Fibroblast of the aortic adventitia (primary cell): ENCODE data around the gene PSG11. TPM values are rescaled to one million over a fixed set of nuclear protein-coding genes. Genes with fewer than 3 reads are reported as not detected.
A peak's percentile ranks its signal among the peaks of the same experiment; 100 is the strongest.
"Not testable (repeated sequence)": the region's sequence is repeated elsewhere in the genome, so short reads cannot be mapped to it uniquely, and the experiment has no call there.

Experiments used
- DNase-seq: peaks from one replicate; pipeline ENCODE4 v3.0.0-alpha.2; 2010; ENCODE audit warnings: low read depth
- H3K4me3 ChIP-seq: 2 replicates; pipeline ENCODE4 v1.5.1; 2011; ENCODE audit warnings: low read depth, mild to moderate bottlenecking, control low read depth, low read length, moderate library complexity
- total RNA-seq: library from RNA; depleted of rRNA; stranded (reverse); fragments of >200 nt; gene quantifications from 2 replicates; pipeline ENCODE4 v1.2.3, GENCODE V29; 2012; ENCODE audit warnings: low replicate concordance
- TF ChIP-seq, protein P1 (sequence below): IDR thresholded peaks from 2 replicates; pipeline ENCODE4 v1.5.1; 2011; ENCODE audit warnings: mild to moderate bottlenecking, low read length, control low read depth, inconsistent platforms; ENCODE audit not compliant: insufficient read depth

The PSG11 gene
- total RNA-seq = 0.09 TPM in 1 of 2 replicates, not detected in the other

DNA sequence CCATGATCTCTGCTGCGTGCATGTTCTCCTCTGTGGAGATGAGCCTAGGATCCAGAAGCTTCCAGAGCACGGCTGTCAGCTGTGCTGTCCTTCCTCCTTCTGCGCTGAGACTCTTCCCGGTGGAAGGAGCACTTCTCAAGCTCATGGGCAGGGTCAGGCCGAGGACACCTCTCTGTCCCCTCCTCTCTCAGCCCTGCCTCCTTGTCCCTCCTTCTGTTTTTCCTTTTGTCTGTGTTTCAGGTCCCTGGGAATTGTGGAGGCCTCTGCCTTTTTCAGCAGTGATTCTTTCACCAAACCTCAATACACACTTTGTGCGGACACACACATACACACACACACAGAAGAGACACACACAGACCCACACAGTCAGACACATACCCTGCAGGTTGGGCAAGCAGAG lies at the start of gene PSG11:
PSG11 (minus strand) TSS at position 101 of the 400 bp plus-strand sequence; CDS start at position 4, 97 bp downstream.
- DNase-seq, H3K4me3 ChIP-seq: not testable (repeated sequence)

DNA sequence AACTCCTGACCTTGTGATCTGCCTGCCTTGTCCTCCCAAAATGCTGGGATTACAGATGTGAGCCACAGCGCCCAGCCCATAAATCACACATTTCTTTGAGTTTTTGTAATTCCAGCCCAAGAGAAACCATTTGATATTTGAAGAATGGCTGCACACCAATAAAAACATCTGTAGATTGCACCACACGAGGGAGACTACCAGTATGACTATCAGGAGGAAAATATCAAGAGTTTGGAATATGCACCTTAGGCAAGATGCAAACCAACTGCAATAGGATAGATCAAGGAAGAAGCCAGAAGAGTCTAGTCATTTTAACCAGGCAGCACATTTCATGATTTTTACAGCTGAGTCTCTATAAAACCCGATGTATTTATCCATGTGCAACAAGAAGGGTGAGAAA lies 36.1 kb upstream of the PSG11 start:
- not testable (repeated sequence) for H3K4me3 ChIP-seq, DNase-seq

DNA sequence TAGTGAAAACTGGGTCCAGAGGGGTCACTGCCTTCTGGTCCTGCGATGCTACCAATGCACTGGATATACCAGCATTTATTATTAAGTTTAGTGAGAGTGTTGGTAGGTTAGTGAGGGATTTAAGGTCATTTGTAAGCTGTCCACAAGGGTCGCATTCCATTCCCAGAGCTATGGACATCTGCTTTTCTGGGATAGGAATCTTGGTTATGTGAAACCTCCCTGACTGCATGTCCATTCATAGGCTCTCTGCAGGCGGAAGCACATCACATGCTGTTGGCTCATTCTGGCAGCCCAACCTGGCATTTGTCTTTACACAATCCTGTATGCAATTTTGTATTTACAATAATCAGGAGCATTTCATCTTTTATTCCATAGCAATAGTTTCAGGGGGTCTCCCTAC lies 35.1 kb upstream of the PSG11 start:
- H3K4me3 ChIP-seq = not testable (repeated sequence)
- peak; percentile 17 for DNase-seq

DNA sequence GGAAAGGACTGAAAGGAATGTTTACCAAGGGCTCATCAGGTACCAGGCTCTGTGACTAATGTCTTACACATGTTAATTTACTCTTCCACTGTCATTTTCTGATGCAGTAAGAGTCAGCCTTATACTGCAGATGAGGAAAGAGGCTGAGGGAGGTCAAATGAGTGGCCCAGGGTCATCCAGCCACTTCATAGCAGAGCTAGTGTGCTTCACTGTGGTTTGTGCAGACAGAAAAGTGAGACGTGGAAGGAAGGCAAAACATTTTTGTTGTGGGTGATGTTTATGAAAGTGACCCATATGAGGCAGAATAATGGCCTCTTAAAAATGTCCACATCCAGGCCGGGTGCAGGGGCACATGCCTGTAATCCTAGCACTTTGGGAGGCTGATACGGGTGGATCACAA lies 34.0 kb upstream of the PSG11 start:
- not testable (repeated sequence) for DNase-seq, H3K4me3 ChIP-seq

DNA sequence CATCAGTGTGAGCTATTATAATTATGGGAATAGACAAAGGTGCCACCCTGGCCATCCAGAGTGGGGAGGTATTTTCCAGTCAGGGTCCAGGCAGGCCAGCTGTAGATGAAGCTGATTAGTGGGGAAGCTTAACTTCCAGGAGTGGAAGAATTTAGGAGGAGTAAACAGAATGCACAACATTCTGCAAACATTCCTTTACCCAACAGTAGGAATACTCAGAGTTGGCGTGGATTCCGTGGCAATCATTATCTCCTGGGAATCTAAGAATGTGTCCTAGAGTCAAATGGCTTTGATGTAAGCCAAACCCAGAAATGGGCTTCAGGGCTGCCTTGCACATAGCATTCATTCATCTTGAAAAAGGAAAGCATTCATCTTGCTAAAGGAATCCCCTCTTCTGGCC lies 33.2 kb upstream of the PSG11 start:
- not testable (repeated sequence) for DNase-seq, H3K4me3 ChIP-seq

DNA sequence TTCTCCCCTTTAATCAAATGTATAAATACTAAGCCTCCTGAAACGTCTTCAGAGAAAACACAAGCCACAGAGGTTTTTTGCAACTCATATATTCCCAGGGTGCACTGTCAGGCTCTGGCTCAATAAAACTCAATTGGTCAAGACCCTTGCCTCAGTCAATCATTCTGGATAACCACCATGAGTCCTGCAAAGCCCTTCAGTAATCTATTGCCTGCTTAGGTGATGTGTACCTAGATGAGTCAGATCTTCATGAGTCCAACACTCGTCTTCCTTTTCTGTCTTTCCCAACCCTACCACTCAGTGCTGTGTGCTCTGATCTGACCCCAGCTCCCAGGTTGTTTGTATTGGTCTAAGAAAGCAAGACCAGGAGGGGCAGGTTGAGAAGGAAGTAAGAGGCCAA lies 32.2 kb upstream of the PSG11 start:
- not testable (repeated sequence) for H3K4me3 ChIP-seq, DNase-seq

DNA sequence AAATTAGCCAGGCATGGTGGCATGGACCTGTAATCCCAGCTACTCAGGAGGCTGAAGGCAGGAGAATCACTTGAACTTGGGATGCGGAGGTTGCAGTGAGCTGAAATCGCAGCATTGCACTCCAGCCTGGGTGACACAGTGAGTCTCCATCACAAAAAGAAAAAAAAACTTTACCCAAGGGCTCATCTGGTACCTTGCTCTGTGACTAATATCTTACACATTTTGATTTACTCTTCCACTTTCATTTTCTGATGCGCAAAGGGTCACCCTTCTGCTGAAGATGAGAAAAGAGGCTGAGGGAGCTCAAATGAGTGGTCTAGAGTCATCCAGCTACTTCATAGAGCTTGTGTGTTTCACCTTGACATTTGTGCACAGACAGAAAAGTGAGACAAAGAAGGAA lies 21.7 kb upstream of the PSG11 start:
- not testable (repeated sequence) for H3K4me3 ChIP-seq, DNase-seq

DNA sequence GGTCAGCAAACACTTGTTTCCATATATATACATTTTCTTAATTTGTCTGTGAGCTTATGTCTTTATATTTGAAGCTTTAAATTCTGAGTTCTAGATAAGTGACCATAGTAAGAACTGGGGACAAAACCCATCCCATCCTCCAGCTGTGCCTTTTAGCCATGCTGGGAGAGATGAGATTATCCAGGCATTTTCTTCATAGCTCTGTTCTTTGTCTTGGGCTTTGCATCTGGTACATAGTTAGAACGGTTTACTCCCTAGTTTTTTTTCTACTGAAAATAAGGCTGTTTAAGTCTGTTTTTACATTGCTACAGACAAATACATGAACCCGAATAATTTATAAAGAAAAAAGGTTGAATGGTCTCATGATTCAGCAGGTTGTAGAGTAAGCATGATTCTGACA lies 20.3 kb upstream of the PSG11 start:
- not testable (repeated sequence) for DNase-seq, H3K4me3 ChIP-seq

DNA sequence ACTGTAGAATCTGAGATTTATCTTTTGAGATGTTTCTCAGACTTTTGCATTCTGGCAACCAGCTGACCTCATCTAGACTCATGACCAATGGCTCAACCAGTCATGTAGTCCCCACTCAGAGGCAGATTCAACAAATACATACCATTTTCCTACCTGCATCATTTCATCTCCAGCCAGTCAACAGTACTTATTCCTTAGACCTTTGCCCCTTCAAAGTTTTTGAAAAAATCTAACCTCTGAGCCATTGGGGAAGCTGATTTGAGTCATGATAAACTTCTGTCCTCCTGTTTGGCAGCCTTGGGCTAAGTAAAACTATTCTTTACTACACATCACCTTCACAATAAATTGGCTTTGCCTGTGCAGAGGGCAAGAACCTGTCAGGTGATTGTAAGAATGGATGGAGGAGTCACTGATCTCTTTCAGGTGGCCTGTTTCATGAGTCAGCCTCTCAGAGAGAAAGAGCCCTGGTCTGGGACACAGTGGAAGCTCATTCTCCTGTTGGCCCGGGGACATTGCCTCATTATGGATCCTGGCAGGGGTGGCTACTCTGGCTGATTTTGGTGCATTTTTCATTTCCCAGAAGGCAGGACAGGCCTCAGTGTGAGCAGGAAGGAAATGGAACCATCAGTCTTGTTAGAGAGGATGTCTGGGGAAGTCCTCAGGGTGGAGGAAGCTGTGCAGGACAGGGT lies 17.4 kb upstream of the PSG11 start:
- not testable (repeated sequence) for H3K4me3 ChIP-seq, DNase-seq

DNA sequence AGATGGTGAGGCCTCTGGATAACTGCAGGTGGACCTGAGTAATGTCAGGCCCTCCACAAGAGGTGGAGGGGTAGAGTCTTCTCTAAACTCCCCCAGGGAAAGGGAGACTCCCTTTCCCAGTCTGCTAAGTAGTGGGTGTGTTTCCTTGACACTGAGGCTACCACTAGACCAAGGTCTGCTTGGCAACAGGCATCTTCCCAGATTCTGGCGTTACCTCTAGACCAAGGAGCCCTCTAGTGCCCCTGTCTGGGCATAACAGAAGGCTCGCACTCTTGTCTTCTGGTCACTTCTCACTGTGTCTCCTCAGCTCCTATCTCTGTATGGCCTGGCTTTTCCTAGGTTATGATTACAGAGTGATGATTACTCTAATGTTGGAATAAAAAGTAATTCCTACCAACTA lies 5.4 kb upstream of the PSG11 start:
- H3K4me3 ChIP-seq = not testable (repeated sequence)
- TF ChIP-seq, protein P1, sequence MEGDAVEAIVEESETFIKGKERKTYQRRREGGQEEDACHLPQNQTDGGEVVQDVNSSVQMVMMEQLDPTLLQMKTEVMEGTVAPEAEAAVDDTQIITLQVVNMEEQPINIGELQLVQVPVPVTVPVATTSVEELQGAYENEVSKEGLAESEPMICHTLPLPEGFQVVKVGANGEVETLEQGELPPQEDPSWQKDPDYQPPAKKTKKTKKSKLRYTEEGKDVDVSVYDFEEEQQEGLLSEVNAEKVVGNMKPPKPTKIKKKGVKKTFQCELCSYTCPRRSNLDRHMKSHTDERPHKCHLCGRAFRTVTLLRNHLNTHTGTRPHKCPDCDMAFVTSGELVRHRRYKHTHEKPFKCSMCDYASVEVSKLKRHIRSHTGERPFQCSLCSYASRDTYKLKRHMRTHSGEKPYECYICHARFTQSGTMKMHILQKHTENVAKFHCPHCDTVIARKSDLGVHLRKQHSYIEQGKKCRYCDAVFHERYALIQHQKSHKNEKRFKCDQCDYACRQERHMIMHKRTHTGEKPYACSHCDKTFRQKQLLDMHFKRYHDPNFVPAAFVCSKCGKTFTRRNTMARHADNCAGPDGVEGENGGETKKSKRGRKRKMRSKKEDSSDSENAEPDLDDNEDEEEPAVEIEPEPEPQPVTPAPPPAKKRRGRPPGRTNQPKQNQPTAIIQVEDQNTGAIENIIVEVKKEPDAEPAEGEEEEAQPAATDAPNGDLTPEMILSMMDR = peak; percentile 63
- peak; percentile 73 for DNase-seq

DNA sequence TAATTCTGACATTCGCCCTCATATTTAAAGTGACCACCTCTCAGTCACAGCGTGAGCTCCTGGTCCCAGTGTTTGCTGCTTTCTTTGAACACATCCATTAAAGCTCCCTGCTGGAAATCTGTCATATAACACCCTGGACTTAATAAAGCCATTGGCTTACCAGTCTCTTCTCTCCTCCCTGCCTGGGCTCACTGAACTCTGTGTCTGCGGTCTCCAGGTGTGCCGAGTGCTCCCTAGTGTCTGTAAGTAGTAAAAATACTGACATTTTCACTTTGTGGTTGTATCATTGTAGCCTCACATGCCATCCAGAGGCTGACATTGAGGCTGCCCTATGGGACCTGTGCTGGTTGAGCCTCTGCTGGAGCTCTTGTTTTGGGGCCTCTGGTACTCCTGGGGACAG lies 2.6 kb upstream of the PSG11 start:
- H3K4me3 ChIP-seq = no peak overlapping the region
- DNase-seq = no peak
- TF ChIP-seq, protein P1 = no peak

DNA sequence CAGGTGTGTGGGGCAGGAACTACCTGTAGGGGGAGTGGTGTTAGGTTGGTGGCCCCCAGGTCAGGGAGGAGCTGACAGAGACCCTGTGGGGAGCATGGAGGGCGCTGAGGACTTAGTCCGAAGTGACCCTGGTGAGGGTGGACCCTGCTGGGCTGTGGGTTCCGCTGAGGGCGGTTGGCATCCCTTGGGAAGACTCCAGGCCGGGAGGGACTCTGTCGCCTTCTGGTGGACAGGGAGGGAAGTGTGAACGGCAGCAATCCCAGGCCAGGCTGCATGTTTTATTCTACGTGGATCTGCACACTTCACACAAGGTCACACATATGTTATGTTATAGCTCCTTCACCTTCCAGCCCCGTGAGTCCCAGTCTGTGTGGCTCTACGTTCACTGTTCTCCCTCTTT lies 1.7 kb upstream of the PSG11 start:
- TF ChIP-seq, protein P1 = peak; percentile 28
- not testable (repeated sequence) for H3K4me3 ChIP-seq, DNase-seq

DNA sequence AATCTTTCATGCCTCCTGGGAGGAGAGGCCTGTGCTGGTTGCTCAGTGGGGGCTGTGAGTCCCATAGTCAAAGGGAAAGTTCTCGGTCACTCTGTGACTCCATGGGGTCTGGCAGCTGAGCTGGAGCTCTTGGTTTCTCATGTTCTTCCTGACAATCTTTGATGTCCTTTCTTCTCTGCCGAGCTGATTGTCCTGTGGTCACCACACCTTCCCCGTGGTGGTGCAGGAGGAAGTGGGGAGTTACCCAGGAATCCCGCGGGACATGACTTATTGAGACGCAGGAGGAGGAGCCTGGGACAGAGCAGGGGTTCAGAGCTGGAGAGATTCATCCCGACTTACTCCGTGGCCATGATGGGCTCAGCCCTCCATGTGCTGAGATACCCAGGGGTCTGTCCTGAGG lies 792 bp upstream of the PSG11 start:
- not testable (repeated sequence) for H3K4me3 ChIP-seq, DNase-seq

DNA sequence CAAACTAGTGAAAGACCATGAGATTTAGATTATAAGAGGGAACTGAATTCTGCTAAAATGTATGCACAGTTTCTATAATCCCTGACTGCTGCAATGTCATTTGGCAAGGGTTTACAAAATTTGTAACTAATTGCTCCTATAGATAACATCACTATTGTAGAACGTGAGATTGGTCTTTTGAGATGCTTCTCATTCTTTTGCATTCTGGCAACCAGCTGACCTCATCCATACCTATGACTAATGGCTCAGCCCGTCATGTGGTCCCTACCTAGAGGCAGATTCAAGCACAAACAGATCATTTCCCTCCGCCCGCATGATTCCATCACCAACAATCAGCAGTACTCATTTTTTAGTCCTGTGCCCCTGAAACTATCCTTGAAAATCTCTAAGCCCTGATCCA lies 4.2 kb downstream of the PSG11 start:
- DNase-seq = peak; percentile 82
- not testable (repeated sequence) for H3K4me3 ChIP-seq

DNA sequence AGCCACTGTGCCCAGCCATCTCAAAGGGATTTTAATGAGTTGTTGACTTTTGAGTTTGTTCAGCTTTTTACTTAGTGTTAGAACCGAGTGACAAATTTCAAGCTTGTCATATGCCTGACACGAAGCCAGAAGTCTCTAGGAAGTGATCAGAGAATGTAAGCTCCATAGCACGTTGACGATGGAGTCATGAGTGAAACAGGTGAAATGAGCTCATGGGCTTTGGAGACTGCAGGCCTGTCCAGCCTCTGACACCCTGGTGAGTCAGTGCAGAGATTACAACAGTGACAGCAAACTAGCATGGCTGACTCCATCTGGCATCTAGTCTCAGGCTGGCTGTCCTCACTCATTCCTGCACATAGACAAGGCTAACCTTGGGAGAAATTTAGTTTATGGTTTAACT lies 4.6 kb downstream of the PSG11 start:
- not testable (repeated sequence) for H3K4me3 ChIP-seq
- DNase-seq = peak; percentile 83
